Stimulated activated CD4-positive, alpha-beta T cell treated with anti-CD3 and anti-CD28 coated beads, Interleukin-2, amount 100 ng/mL, for 48 hours (primary cell): ENCODE data around the gene IRS2.

Experiments used
- DNase-seq, 2 donors: peaks; one replicate each; pipeline ENCODE4 v3.0.0-alpha.2; 2020

Gene IRS2

GRCh38 chr13:109795011-109795410 is 8.6 kb upstream of the IRS2 start:
- no peak for DNase-seq

GRCh38 chr13:109794095-109794494 is 7.7 kb upstream of the IRS2 start:
- no peak for DNase-seq

GRCh38 chr13:109792416-109793059 is 6.2 kb upstream of the IRS2 start:
- no peak for DNase-seq

GRCh38 chr13:109790942-109791605 is 4.7 kb upstream of the IRS2 start:
- DNase-seq: no peak

- no peak for DNase-seq
Measured at GRCh38 chr13:109790086-109790485, 3.7 kb upstream of the IRS2 start.

- no peak for DNase-seq
Measured at GRCh38 chr13:109789262-109789661, 2.9 kb upstream of the IRS2 start.

GRCh38 chr13:109788372-109789111 is 2.2 kb upstream of the IRS2 start:
- no peak for DNase-seq

GRCh38 chr13:109787135-109787954 is 962 bp upstream of the IRS2 start:
- peak in 1 of 2 donors; percentile 23 for DNase-seq

- DNase-seq: no peak
Measured at GRCh38 chr13:109785892-109786450, 412 bp downstream of the IRS2 start.

GRCh38 chr13:109785141-109785891 is 1.1 kb downstream of the IRS2 start:
- DNase-seq: peak in 1 of 2 donors; percentile 42

- peak; percentile 66 to 73 for DNase-seq
Measured at GRCh38 chr13:109784590-109785140, 1.7 kb downstream of the IRS2 start.

GRCh38 chr13:109783815-109784589 is 2.4 kb downstream of the IRS2 start:
- no peak for DNase-seq

GRCh38 chr13:109783447-109783814 is 3.0 kb downstream of the IRS2 start:
- no peak for DNase-seq

GRCh38 chr13:109782823-109783431 is 3.5 kb downstream of the IRS2 start:
- no peak for DNase-seq

- DNase-seq: no peak
Measured at GRCh38 chr13:109782066-109782822, 4.1 kb downstream of the IRS2 start.

GRCh38 chr13:109781384-109782065 is 4.9 kb downstream of the IRS2 start:
- DNase-seq: no peak

GRCh38 chr13:109780845-109781383 is 5.5 kb downstream of the IRS2 start:
- no peak for DNase-seq

- no peak for DNase-seq
Measured at GRCh38 chr13:109779876-109780510, 6.4 kb downstream of the IRS2 start.
